Measurements from ENCODE around the gene ESCO1.

Gene ESCO1

GRCh38 chr18:21584391-21584790 lies 16.1 kb downstream of the ESCO1 start:
- no peak for DNase-seq (ENCODE audit: low read depth)

DNA sequence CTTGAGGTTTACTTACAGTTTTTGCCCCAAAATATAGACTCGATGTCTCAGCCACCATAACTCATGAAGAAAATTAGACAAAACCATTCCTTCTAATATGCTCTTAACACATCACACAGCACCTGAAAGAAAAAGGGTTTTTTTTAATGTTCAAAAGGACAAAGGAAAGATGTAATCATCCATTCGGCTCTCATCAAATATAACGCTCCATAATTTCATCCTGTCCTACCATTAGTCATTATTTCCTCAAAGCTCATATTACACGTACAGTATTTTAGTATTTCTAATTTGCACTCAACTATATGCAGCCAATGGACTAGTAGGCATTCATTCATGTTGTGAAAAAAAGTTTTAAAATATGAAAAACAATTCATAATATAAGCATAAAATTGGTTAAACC lies 24.8 kb downstream of the ESCO1 start:
- no peak for DNase-seq (ENCODE audit: low read depth)

DNA sequence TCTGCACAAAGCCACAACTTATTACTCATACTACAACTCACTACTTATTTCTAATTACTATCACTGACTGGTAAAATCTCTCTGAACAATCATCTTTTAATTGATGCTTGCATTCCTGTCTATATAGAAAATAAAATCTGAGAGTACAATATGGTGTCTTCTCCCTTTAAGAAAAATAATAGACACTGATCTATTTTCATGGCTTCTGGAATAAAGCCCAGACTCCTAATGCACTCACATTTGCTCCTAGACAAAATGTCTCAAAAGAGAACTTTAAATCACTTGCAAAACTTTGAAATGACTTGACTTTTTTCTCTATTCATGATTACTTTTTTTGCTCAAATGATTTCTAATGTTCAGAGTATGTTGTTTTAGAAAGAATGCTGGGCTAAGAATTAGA lies 28.7 kb downstream of the ESCO1 start:
- peak; percentile 14 for DNase-seq (ENCODE audit: low read depth)

- no peak for DNase-seq (ENCODE audit: low read depth)
These were observed 41.3 kb downstream of the ESCO1 start for GRCh38 chr18:21559195-21559594.

DNA sequence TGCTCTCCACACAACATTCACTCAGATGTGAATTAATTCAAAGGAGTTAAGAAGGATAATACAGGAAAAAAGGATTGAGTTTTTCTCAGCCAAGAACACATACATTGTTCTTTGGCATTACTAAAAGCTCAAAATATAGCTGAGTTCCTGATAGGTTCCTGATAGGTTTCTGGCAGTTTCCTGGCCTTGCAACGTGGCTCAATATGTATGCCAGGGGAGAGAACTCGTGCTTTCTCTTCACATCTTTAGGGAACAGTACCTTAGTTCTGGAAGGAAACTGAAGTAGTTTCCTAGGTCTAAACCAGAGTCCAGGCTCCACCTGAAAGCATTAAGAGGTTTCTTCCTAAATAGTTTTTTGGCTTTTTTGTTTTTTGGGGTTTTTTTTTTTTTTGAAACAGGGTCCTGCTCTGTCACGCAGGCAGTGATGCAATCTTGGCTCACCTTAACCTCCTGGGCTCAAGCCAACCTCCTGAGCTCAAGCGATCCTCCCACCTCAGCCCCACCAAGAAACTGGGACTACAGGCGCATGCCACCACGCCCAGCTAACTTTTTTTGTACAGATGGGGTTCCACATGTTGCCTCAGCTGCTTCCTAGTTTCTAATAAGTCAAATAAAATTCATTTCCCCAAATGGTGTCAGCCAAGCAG lies 42.8 kb downstream of the ESCO1 start:
- DNase-seq (ENCODE audit: low read depth), result no peak

GRCh38 chr18:21550510-21550970 lies 50.0 kb downstream of the ESCO1 start:
- DNase-seq (ENCODE audit: low read depth), result no peak

DNA sequence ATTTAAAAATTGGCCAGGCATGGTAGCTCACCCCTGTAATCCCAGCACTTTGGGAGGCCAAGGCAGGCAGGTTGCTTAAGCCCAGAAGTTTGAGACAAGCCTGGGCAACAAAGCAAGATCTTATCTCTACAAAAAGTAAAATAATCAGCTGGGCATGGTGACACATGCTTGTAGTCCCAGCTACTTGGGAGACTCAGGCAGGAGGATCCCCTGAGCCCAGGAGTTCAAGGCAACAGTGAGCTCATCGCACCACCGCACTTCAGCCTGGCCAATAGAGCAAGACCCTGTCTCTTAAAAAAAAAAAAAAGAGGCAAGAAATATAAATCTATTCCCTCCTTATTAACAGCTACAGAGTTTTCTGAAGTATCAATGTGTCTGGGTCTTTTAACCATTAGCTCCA lies 51.9 kb downstream of the ESCO1 start:
- DNase-seq (ENCODE audit: low read depth), result no peak

- DNase-seq (ENCODE audit: low read depth), result no peak
These were observed 54.1 kb downstream of the ESCO1 start for GRCh38 chr18:21546423-21546822.

DNA sequence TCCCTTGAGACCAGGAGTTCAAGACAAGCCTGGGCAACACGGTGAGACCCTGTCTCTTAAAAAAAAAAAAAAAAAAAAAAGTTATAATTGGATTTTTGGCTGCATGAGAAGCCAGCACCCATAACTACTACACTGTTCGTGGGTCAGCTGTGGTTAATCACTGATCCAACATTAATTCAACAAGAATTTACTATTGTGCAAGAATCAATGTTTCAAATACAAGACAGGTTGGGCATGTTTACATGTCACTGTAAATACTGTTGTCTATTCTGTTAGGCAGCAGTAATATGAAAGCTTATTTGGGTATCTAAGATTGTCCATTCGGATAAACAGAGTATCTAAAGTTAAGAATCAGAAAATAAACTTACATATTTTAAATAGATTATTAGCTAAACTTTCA lies 62.3 kb downstream of the ESCO1 start:
- no peak for DNase-seq (ENCODE audit: low read depth)

- DNase-seq (ENCODE audit: low read depth), result no peak
These were observed 66.2 kb downstream of the ESCO1 start for GRCh38 chr18:21534327-21534726.

- no peak for DNase-seq (ENCODE audit: low read depth)
These were observed 74.0 kb downstream of the ESCO1 start for GRCh38 chr18:21526463-21526862.

DNA sequence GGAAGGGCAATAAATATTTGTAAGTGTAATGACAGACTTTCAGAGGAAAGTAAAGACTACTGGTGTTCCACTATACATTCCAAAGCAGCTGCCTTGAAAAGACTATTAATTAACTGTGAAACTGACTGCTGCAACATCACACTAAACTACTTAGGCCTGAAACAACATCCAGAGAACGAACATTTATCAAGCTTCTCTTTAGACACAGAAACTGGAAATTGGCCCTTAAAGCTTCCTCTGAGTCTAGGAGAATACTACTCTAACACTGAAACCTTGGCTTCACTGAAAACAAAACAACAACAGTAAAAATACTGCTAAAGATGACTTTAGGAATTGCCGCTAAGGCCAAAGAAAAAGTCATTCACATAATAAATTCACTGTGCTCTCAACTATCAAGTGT lies 74.6 kb downstream of the ESCO1 start:
- no peak for DNase-seq (ENCODE audit: low read depth)

GRCh38 chr18:21522530-21522929 lies 78.0 kb downstream of the ESCO1 start:
- DNase-seq (ENCODE audit: low read depth), result no peak

DNA sequence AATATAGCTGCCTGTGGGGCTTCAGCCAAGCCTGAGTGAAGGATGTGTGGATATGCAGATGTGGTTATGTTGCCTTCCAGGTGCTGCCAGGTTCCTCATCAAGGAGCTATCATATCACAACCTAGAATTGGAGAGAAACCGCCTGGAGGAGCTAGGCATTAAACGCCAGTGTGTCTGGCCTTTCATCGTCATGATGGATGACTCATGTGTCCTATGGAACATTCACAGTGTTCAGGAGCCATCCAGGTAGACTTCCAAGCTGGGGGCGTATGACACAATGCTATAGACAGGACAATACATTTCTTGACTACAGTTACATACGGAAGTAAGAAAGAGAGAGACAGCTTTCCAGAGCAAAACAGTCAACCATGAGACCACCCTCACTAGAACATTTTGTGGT lies 86.8 kb downstream of the ESCO1 start:
- no peak for DNase-seq (ENCODE audit: low read depth)

- DNase-seq (ENCODE audit: low read depth), result no peak
These were observed 87.2 kb downstream of the ESCO1 start for GRCh38 chr18:21513292-21513691.

DNA sequence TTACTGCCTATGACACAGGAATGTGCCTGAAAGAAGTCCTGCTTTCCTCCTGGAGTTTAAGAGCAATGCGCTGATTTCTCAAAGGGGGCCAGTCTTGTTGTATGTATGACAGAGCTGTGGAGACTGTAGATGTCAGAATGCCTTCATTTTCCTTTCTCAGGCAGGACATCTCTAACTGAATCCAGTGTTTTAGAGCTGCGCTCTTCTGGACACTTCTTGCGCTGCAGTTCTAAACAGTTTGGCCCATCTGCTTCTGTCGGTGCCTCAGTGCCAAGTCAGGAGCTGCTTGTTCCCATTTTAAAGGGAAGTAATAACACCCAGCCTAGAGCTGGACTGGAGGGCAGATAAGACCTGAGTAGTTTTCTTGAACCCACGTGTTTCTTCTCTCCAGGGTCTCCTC lies 91.4 kb downstream of the ESCO1 start:
- DNase-seq (ENCODE audit: low read depth), result no peak

DNA sequence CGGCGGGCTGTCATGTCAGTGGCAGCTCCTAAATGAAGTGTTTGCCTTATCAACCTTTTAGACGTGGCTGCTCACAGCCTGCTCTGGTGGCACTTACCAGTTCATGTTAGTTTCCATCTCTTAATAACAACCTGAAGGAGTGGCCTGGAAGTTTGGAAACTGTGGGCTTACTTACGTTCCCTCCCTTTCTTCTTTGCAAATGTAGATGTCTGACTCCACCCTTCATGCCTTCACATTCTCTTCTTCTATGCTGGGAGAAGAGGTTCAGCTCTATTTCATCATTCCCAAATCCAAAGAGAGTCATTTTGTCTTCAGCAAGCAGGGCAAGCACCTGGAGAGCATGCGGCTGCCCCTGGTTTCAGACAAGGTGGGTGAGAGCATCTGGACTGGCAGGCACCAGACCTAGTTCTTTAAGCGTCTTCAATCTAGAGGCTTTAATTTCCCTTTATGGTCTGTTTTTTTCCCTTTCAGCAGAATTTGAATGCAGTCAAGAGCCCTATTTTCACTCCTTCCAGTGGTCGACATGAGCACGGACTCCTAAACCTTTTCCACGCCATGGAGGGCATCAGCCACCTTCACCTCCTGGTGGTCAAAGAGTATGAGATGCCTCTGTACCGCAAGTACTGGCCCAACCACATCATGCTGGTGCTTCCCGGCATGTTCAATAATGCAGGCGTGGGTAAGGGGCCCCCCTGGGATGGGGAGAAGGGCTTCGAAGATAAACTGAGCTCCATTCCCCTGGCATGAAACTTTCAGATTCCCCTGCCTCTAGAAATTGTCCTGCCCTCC lies 92.4 kb downstream of the ESCO1 start:
- DNase-seq (ENCODE audit: low read depth), result no peak

DNA sequence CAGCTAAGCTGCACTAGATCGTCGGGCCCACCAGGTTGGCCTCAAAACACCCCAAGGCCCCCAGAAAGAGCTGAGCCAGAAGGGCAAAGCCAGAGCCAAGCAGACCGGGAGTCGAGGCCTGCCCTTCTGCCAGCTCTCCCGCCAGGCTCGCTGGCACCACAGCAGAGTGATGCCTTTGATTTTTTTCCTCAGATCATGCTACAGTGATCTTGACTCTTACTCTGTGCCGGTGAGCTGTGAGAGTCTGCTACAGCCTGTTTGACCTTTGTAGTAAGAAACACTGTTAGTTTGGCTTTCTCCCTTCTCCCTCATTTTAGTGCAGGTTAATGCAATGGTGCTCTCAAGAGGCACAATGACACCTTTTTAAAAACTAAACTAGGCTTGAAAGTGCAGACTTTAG lies 97.8 kb downstream of the ESCO1 start:
- DNase-seq (ENCODE audit: low read depth), result no peak

- DNase-seq (ENCODE audit: low read depth), result no peak
These were observed 100.5 kb downstream of the ESCO1 start for GRCh38 chr18:21499997-21500396.

- DNase-seq (ENCODE audit: low read depth), result no peak
These were observed 104.1 kb downstream of the ESCO1 start for GRCh38 chr18:21496277-21496835.

- no peak for DNase-seq (ENCODE audit: low read depth)
These were observed 109.8 kb downstream of the ESCO1 start for GRCh38 chr18:21490748-21491147.

- DNase-seq (ENCODE audit: low read depth), result no peak
These were observed 110.5 kb downstream of the ESCO1 start for GRCh38 chr18:21489919-21490495.

- DNase-seq (ENCODE audit: low read depth), result peak; percentile 41
These were observed 111.3 kb downstream of the ESCO1 start for GRCh38 chr18:21489119-21489750.
